ENCODE data around the gene KDM2A. TPM values are rescaled to one million over a fixed set of nuclear protein-coding genes. Genes with fewer than 3 reads are reported as not detected.
"Not testable (repeated sequence)": the region's sequence is repeated elsewhere in the genome, so short reads cannot be mapped to it uniquely, and the experiment has no call there.

KDM2A gene
- total RNA-seq, 3 donors from 2014 or later: 47.0 to 64.1 (median 61.9) TPM

GRCh38 chr11:67213178-67213621 lies 94.1 kb downstream of the KDM2A start:
- Histone ChIP-seq H3K4me1 (no peaks in the 10 kb centered on the region), H3K36me3 (peaks cover 5% of the 10 kb centered on the region), H3K27me3 (no peaks in the 10 kb centered on the region), H3K9me3 (no peaks in the 10 kb centered on the region), H3K4me3 (no peak overlapping the region), H3K27ac (no peak overlapping the region)
- intact Hi-C loops (cut with DNase I; ENCODE audit: low total_unique reads): no loop called here
- no peak for DNase-seq (ENCODE audit: low spot score in 2 of 2)
- no peak for TF ChIP-seq POLR2AphosphoS5 (IDR thresholded peaks at IDR 0.05)
- no peak for TF ChIP-seq POLR2A (IDR thresholded peaks at IDR 0.05)
- TF ChIP-seq CTCF (IDR thresholded peaks at IDR 0.05): no peak

- H3K4me1 ChIP-seq: no peaks in the 10 kb centered on the region
- intact Hi-C loops (cut with DNase I; ENCODE audit: low total_unique reads): no loop called here
Measured at GRCh38 chr11:67227726-67228125, 108.7 kb downstream of the KDM2A start.

DNA sequence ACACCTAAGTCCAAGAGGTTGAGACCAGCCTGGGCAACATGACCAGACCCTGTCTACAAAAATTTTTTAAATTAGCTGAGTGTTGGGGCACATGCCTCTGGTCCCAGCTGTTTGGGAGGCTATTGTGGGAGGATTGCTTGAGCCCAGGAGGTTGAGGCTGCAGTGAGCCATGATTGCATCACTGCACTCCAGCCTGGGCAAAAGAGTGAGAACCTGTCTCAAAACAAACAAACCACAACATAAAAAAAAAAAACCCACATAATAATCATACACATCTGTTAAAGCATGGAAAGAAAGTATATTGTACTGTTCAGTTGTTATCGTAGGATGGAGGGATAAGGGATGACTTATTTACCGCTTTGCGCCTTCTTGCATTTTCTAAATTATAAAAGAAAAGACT lies 111.3 kb downstream of the KDM2A start:
- intact Hi-C loops (cut with DNase I; ENCODE audit: low total_unique reads): no loop called here
- Histone ChIP-seq H3K27ac (no peak overlapping the region), H3K9me3 (no peaks in the 10 kb centered on the region), H3K4me1 (no peaks in the 10 kb centered on the region), H3K4me3 (no peak overlapping the region), H3K36me3 (no peaks in the 10 kb centered on the region), H3K27me3 (no peaks in the 10 kb centered on the region)
- no peak for DNase-seq (ENCODE audit: low spot score in 2 of 2)
- TF ChIP-seq POLR2A (IDR thresholded peaks at IDR 0.05): no peak
- TF ChIP-seq CTCF (IDR thresholded peaks at IDR 0.05): no peak
- no peak for TF ChIP-seq POLR2AphosphoS5 (IDR thresholded peaks at IDR 0.05)

More at GRCh38 chr11:67227726-67228125, 108.7 kb downstream of the KDM2A start:
- Histone ChIP-seq H3K36me3 (no peaks in the 10 kb centered on the region), H3K27ac (no peak overlapping the region), H3K27me3 (no peaks in the 10 kb centered on the region), H3K4me3 (no peak overlapping the region), H3K9me3 (no peaks in the 10 kb centered on the region)
- no peak for DNase-seq (ENCODE audit: low spot score in 2 of 2)
- TF ChIP-seq POLR2AphosphoS5 (IDR thresholded peaks at IDR 0.05) (no peak), POLR2A (IDR thresholded peaks at IDR 0.05) (no peak), CTCF (IDR thresholded peaks at IDR 0.05) (no peak)

DNA sequence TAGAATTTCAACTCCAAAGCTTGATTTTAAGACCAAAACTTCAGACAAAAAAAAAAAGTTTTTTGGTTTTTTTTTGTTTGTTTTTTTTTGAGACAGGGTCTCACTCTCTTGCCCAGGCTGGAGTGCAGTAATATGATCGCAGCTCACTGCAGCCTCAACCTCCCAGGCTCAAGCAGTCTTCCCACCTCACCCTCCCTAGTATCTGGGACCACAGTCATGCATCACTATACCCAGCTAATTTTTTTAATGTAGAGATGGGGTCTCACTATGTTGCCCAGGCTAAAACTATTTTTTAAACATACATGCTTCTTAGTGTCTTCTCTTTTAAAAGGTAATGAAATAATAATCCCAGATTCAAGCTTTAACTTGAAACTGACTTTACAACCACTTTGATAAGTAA lies 111.8 kb downstream of the KDM2A start:
- no peak for DNase-seq (ENCODE audit: low spot score in 2 of 2)
- Histone ChIP-seq H3K4me1 (no peaks in the 10 kb centered on the region), H3K27me3 (no peaks in the 10 kb centered on the region), H3K9me3 (no peaks in the 10 kb centered on the region), H3K4me3 (no peak overlapping the region), H3K36me3 (no peaks in the 10 kb centered on the region), H3K27ac (no peak overlapping the region)
- TF ChIP-seq POLR2A (IDR thresholded peaks at IDR 0.05): no peak
- TF ChIP-seq CTCF (IDR thresholded peaks at IDR 0.05): no peak
- TF ChIP-seq POLR2AphosphoS5 (IDR thresholded peaks at IDR 0.05): no peak
- intact Hi-C loops (cut with DNase I; ENCODE audit: low total_unique reads): no loop called here

- no peak overlapping the region for H3K4me3 ChIP-seq
- no peaks in the 10 kb centered on the region for H3K9me3 ChIP-seq
- H3K36me3 ChIP-seq: no peaks in the 10 kb centered on the region
- peaks cover 0 to 3% of the 10 kb centered on the region in 2 donors for H3K4me1 ChIP-seq
- TF ChIP-seq CTCF (IDR thresholded peaks at IDR 0.05) (no peak), POLR2A (IDR thresholded peaks at IDR 0.05) (no peak), POLR2AphosphoS5 (IDR thresholded peaks at IDR 0.05) (no peak)
- no peak for DNase-seq (ENCODE audit: low spot score in 2 of 2)
- H3K27ac ChIP-seq: no peak overlapping the region
- H3K27me3 ChIP-seq: no peaks in the 10 kb centered on the region
- intact Hi-C loops (cut with DNase I; ENCODE audit: low total_unique reads): no loop called here
Measured at GRCh38 chr11:67233584-67234190, 114.6 kb downstream of the KDM2A start.

- DNase-seq (ENCODE audit: low spot score in 2 of 2); H3K27me3 ChIP-seq; H3K27ac ChIP-seq; intact Hi-C loops (cut with DNase I; ENCODE audit: low total_unique reads); H3K4me3 ChIP-seq; H3K9me3 ChIP-seq; H3K36me3 ChIP-seq: not testable (repeated sequence)
- peaks cover 0 to 10% of the 10 kb centered on the region in 2 donors for H3K4me1 ChIP-seq
Measured at GRCh38 chr11:67234571-67234970, 115.5 kb downstream of the KDM2A start.
